Stimulated activated CD8-positive, alpha-beta memory T cell treated with anti-CD3 and anti-CD28 coated beads, Interleukin-2, amount 100 ng/mL, for 1 hour (primary cell): ENCODE measurements around the gene EGFL8.

Source experiments
- DNase-seq, 2 donors: peaks; one replicate each; pipeline ENCODE4 v3.0.0-alpha.2; 2020; ENCODE audit warnings: low read depth in 2 of 2

The EGFL8 gene

DNA sequence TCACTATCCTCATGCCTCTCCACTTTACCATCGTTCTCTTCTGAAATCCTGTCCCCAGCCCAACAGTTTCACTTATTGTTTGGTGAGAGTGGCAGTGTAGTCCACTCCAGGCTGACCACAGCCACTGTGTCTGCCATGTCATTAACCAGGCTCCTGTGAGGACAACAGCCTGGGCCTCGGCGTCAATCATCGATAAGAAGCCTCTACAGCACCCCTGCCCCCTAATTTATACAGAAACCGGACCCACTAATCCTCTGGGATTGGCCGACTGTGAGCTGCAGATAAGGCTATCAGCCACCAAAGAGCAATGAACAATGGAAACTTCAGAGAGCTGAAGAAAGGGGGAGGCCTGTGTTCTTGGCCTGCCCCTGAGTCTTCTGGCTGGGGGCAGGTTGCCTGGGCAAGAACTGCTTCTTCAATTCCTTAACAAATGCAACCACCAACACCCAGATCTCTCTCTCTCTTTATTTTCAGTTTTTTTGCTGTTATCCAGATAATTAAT, 3.4 kb downstream of the EGFL8 start:
- DNase-seq: no peak

DNA sequence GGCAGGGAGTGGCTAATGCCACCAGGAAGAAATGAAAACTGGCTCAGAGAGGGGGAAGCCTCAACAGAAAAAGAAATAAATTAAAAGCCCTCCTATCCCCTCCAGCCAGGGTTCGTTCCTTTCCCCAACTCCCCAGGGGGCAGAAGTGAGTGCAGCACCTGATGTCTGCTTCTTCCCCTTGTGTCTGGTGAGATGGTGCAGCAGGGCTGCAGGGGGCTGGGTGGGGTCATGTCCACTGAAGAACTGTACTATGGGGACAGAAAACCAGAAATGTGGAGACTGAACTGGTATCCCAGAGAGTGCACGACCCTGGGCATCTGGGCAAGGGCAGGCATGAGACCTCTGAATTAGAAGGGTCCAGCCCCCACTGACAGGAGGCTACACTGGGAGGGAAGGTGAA, 4.0 kb downstream of the EGFL8 start:
- no peak for DNase-seq

DNA sequence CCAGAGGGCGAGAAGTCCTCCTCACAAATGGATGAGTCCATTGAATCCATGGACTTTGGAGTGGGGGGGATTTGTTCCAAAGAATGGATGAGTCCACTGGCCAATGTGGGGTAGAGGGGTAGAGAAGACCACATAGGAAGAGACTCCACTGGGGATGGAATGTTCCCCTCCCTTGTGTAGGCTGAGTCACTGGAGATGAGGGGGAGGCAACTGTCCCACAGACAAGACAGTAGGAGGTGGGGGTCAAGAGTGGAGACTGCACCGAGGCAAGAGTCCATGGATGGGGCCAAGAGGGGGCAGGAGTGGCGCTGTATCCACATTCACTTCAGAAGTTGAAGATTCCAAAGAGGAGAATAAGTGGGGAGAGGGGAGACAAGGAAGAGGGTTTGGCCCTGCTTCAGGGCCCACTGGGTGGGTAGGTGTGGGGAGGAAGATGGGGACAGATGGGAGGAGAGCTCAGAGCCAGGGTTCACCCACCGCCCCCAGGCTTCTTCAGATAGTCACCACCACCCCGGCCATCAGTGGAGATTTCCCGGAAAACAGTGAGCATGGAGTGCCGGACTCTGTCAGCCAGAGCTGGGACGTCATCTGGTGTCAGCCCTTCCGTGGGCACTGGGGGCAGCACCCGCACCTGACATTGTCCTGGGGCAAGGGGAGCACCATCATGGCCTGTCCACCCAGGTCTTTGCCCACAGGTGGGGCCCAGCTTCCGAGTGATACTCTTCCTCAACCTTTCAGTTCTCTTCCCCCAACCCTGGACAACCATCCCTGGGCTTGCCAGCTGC, 4.6 kb downstream of the EGFL8 start:
- DNase-seq: no peak

DNA sequence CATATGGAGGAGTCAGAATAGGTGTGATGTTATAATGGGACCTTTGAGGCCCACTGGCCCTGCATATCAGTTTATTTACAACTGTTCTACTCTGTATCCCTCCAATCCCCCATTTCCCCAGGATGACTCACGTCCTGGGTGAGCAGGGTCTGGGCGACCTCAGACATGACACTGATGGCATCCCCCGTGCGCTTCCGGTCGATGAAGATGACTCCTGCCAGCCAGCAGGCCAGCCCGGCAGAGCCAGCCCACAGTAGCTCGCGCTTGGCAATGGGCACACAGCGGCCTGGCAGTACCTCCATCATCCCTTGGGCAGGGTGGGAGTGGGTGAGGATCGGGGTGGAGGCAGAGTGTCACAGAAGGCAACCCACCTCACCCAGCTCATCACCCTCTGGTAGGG, 5.9 kb downstream of the EGFL8 start:
- no peak for DNase-seq

DNA sequence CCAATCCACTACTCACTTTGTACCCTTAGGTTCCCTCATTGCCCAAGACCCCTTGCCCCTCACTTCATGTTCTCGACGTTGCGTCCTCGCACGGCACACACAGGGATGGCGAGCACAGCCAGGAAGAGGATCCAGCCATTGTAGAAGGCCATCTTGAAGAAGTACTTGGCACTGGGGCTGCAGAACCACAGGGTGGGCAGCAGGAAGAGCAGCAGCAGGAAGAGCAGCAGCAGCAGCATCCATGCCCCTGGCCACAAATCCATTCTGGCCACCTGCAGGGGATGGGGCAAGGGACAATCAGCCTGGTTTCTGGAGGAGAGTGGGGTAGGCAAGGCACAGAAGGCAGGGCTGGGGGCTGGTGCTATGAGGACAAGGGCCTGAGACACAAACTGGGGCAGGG, 6.8 kb downstream of the EGFL8 start:
- DNase-seq: no peak

DNA sequence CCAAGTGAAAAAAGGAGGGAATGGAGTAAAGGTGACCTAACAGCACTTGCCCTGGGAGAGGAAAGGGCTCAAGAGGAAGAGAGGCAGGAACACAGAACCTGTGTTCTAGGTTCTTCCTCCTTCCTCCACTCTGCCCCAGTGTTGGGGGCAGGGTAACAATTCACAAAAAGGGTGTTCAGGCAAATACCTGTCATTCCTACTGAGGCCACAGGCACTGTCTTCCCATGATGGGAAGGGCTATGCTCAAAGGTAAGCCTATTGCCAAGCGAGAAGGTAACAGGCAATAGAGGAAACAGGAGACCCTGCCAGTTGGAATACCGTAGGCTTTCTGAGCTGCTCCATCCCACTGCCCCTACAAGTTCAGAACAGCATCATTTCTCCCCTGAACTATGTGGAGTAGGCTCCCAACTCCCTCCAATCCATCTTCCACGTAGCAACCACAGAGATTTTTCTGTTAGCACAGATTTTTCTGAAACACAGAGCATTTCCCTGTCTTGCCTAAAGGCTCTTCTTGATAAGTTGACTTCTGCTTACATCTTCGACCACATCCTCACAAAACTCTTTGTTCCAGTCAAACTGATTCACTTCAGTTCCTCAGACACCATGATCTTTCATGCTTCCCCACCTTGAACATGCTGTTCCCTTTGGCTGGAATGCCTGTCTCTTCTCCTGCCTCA, 8.8 kb downstream of the EGFL8 start:
- DNase-seq: no peak

GRCh38 chr6:32174416-32174815, 10.0 kb downstream of the EGFL8 start:
- DNase-seq: no peak

GRCh38 chr6:32175322-32175710, 10.9 kb downstream of the EGFL8 start:
- no peak for DNase-seq

- DNase-seq: peak; percentile 92
Observed at GRCh38 chr6:32175711-32176475, 11.5 kb downstream of the EGFL8 start, which contains the start of gene AGPAT1. Gene AGPAT1 (minus strand): TSS chr6:32176084. CDS start chr6:32171496, 4,588 bp downstream.

GRCh38 chr6:32176476-32177182, 12.2 kb downstream of the EGFL8 start:
- DNase-seq: no peak

- DNase-seq: no peak
Observed at GRCh38 chr6:32177183-32177787, 12.9 kb downstream of the EGFL8 start.

GRCh38 chr6:32177788-32178546, 13.6 kb downstream of the EGFL8 start, which contains the start of gene RNF5:
Gene RNF5 (plus strand): TSS chr6:32178405. CDS start chr6:32178512, 107 bp downstream.
- DNase-seq: peak; percentile 80 to 86

DNA sequence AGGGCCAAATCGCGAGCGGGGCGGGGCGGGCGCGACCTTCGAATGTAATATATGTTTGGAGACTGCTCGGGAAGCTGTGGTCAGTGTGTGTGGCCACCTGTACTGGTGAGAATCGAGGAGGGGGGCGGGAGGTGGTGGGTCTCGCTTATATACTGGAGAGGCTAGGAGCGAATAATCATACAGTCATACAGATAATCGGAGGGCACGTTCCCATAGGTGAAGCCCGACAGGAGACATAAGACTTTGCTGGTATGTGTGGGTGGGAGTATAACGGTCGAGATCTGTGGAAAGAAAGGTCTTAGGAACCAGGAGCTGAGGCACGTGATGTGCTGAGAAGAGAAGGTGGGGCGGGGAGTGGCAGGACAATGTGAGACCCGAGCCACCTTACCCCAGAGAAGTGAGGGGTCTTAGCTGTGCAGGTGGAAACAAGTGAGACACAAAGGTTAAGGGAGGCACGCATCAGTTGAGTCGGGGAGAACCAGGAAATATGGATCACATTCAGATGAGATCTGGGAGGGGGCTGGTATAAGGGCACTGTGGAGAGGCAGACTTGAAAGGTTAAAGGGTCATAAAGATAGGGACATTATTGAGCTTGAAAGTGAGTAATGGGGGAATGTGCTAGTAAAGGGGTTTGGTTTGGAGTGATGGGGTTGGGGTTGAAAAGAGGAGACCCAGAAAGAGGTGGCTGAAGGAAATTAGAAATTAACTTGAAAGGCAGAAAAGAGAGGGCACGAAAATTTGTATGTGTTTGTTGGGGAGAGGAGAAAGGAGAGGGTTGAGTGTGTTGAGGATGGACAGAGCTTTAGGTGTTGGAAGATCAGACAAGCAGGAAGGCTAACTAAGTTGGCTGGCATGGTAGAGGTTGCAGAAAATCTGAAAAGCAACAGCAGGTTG, 14.4 kb downstream of the EGFL8 start:
- DNase-seq: no peak

DNA sequence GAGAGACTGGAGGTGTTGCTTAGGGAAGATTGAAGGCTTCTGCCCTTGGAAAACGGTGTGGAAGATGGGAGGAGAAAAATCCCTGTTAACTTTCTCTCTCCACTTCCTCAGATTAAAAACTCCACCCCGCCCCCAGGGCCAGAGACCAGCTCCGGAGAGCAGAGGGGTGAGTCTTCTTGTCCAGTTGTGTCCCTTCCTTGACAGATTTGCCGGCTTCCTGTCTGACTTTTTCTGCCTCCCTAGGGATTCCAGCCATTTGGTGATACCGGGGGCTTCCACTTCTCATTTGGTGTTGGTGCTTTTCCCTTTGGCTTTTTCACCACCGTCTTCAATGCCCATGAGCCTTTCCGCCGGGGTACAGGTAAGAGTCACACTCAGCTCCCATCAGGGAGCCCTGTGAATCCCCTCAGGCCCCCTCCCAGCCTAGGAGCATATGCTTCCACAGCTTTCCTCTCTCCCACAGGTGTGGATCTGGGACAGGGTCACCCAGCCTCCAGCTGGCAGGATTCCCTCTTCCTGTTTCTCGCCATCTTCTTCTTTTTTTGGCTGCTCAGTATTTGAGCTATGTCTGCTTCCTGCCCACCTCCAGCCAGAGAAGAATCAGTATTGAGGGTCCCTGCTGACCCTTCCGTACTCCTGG, 15.5 kb downstream of the EGFL8 start:
- DNase-seq: no peak

DNA sequence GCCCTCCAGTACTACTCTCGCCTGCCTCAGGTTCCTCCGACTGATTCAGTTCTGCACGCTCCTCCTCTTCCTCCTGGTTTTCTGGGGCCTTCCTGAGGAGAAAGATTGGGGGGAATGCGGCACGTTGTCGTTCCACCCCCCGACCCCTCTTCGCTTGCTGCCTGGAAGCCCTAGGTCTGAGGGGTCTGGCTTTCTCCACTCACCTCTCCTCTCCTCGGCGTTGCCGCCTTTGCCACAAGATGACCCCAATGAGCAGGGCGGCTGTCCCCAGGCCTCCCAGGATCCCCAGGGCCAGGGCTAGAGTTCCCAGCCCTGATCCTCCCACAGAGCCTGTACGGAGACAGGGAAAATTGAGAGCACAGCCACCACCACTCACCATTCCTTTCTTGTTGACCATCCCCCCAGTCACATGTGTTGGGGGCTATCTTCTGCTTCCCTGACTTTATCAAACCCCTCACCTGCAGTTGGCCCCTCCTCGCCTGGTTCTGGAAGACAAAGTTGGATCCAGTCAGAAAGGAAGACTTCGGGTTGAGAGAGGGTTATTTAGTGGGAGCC, 16.8 kb downstream of the EGFL8 start:
- DNase-seq: no peak

DNA sequence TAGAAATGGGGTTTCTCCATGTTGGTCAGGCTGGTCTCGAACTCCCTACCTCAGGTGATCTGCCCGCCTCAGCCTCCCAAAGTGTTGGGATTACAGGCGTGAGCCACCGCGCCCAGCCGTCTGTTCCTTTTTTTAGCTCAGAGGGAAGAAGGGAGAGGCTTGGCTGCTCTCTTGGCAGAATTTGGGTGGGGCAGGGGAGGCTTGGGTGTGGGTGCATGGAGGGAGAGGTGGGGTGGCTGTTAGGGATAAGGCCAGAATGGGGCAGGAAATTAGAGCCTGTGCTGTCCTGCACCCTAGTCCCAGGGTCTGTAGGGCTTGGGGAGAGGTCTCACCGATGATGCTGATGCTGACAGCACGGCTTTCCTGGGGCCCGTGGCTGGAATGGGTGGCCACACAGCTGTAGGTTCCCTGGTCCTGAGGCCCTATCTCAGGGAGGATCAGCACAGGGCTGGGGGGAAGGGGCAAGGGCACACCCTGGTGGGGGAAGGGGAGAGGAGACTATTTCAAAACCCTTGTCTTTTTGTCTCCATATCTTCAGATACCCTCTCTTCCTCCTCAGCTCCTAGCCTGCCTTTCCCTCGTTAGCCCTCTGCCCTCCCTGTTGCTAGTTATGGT, 17.6 kb downstream of the EGFL8 start:
- no peak for DNase-seq

GRCh38 chr6:32182555-32182981, 18.2 kb downstream of the EGFL8 start:
- DNase-seq: no peak

DNA sequence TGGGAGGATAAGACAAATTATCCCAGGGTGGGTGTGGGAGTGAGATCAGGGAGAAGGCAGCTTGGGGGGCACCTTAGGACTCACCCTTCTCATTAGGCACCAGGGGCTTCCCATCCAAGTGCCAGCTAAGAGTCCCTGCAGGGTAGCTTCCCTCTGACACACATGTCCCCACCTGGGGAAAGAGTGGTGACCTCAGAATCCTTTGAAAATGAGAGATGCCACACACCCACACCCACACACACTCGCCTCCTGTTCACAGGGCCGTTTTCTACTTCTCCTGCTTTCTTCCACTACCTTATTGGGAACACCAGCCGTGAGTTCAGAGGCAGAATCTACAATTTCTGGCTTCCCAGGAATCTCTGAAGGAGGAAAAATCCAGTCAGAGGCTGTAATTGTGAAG, 18.6 kb downstream of the EGFL8 start:
- no peak for DNase-seq
